Activated T-helper 1 cell treated with anti-CD3 and anti-CD28 coated beads, Interleukin-2, amount 50 U/mL, for 16 hours (primary cell): ENCODE measurements around the gene MIGA2.

ENCODE experiments used
- DNase-seq, 2 donors: peaks; one replicate each; pipeline ENCODE4 v3.0.0-alpha.2; 2020; ENCODE audit warnings: low read depth in 1 of 2, low spot score in 1 of 2

The MIGA2 gene

GRCh38 chr9:129118799-129119198 lies 82.4 kb downstream of the MIGA2 start:
- no peak for DNase-seq

- DNase-seq = no peak
Observed at GRCh38 chr9:129121483-129121882, 85.1 kb downstream of the MIGA2 start.
